ENCODE data around the gene PCCA.
"Not testable (repeated sequence)": the region's sequence is repeated elsewhere in the genome, so short reads cannot be mapped to it uniquely, and the experiment has no call there.

PCCA gene

DNA sequence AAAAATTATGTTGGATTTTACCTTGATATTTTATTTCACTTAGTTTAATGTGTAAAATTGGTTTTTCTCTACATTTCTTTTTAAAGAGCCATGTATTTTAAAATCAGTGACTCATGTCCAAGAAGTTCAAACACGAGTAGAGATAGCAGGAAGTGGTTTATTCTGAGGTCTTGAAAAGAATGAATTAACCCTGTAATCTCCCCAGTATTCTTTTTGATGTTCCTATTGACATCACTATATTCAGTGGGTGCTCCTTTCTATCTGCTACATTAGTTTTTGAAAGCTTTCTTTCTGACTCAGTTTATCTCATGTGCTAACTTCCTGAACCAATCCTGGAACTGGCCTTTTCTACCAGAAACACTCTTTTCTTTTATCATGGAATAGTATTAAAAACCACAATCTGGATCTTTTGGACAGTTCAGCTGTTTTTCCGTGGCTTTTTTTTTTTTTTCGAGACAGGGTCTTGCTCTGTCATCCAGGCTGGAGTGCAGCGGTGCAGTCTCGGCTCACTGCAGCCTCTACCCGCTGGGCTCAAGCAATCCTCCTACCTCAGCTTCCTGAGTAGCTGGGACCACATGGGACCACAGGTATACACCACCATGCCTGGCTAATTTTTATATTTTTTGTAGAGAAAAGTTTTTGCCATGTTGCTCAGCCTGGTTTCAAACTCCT lies 114.9 kb downstream of the PCCA start:
- DNase-seq, result no peak

DNA sequence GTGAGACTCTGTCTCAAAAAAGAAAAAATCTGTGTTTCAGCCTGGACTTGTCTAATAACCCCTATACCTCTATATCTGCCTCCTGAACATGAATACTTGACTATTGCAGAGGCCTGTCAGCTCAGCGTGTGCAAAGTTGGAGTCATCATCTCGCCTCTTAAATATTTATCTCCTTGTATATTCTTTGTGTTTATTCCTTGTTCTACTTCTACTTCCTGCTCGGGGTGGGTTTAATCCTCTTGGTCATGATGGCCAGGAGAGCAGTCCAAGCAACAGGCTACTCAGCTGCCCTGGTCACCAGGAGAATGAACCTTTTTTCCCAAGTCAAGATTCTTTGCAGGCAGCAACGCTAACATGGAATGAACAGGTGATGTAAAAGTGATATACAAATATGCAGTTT lies 119.1 kb downstream of the PCCA start:
- no peak for DNase-seq

DNA sequence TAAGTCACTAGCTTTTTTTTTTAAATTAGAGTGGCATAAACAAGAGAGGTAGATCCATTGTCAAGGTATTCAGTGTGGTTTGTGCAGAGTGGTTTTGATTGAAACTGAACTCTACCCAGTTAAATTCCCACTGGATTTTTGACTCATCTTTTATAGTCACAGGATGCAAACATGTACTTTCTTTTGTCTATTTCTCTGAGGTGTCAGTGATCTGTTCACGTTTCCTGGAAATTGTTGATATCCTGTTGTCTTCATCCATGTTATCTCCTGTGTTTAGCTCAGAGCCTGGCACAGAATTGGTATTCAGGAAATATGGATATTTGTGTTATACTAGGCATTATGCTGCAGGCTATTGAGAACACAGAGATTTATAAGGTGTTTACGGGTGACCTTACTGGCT lies 119.7 kb downstream of the PCCA start:
- no peak for DNase-seq

DNA sequence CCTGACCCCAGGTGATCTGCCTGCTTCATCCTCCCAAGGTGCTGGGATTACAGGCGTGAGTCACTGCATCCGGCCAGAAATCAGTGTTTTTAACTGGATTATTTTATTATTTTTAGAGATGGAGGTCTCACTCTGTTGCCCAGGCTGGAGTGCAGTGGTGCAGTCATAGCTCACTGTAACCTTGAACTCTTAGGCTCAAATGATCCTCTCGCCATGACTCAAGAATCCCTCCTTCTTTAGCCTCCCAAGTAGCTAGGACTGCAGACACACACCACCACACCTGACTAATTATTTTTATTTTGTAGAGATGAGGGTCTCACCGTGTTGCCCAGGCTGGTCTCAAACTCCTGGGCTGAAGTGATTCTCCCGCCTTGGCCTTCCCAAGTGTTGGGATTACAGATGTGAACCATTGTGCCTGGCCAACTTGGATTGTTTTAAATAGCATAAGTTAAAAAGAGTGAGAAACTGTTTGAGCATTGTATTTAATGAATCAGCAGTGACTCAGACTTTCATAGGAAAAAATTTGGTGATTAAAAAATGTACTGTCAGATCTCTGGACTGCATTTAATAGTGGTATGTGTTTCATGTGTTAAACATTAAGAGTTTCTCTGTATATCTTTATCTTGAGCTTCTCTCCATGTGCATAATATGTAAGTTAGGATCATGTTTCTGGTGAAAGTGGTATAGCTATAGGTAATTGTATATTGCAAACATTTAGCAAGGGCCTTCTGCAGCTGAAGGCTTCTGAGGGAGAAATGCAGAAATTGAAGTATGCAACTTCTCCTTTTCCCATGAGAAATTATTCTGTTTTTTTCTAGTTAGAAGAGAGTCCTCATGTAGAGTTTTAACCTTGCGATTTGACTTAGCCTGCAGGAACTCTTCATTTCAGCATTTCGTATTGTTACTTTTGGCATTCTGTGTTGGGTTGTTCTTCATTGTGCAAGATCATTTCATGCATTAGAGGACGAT lies 121.2 kb downstream of the PCCA start:
- no peak for DNase-seq

DNA sequence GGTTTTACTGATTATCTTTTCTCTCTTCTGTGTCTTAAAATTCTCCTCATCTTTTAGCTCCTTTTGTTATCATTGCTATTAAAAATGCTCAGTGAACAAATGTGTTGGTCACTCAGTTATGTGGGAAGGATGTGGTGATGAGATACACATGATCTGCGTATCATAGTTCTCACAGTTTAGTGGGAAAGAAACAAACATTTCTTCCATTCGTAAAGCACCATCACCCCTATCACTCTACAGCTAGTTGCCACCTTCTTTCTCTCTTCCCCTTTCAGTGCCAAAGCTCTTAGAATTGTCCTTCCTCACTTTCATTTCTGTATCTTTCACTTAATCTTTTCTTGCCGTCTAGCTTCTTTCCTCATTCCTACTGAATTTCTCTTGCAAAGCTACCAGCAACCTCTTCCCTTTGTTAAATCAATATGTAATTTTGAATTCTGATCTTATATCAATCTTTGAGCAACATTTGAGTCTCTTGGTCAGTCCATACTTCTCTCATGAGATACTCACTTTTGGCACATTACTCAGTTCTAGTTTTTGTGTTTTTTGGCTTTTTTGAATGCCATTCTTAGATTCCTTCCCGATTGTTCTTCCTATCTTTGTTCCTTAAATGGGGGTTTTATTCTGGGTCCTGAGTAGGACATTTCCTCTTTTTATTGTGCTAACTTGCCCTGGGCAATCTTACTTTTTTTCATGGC lies 122.3 kb downstream of the PCCA start:
- no peak for DNase-seq

DNA sequence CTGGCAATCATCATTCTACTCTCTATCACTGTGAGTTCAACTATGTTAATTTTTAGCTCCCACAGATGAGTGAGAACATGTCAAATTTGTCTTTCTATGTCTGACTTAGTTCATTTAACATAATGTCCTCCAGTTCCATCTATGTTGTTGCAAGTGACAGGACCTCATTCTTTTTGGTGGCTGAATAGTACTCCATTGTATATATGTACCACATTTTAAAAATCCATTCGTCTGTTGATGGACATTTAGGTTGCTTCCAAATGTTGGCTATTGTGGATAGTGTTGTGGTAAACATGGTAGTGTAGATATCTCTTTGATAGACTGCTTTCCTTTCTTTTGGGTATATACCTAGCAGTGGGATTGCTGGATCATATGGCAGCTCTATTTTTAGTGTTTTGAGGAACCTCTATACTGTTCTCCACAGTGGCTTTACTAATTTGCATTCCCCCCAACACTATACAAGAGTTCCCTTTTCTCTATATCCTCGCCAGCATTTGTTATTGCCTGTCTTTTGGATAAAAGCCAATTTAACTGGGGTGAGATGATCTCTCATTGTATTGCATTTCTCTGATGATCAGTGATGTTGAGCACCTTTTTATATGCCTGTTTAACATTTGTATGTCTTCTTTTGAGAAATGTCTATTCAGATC lies 124.1 kb downstream of the PCCA start:
- DNase-seq, result no peak

DNA sequence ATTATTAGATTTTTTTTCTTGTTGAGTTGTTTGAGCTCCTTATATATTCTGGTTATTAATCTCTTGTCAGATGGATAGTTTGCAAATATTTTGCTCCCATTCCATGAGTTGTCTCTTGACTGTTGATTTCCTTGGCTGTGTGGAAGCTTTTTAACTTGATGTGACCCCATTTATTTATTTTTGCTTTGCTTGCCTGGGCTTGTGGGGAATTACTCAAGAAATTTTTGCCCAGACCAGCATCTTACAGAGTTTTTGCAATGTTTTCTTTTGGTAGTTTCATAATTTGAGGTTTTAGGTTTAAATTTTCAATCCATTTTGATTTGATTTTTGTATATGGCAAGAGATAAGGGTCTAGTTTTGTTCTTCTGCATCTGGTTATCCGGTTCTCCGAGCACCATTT lies 124.7 kb downstream of the PCCA start:
- DNase-seq, result no peak

DNA sequence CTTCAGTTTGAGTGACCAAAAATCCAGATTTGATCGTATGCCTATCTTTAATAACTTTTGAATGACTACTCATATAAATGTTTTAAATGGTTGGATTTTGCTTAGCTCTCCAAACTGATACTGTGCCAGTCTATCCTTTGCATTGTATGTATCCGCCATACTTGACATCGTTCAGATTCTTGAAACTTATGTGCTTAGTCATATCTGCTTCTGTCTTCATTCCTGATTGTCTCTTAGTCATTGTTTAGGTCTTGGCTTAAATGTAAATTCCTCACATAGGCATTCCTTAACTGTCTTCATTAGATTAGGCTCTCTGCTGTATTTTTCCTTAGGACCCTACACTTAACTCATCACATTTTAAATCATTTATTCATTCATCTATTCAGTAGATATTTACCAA lies 126.0 kb downstream of the PCCA start:
- no peak for DNase-seq

DNA sequence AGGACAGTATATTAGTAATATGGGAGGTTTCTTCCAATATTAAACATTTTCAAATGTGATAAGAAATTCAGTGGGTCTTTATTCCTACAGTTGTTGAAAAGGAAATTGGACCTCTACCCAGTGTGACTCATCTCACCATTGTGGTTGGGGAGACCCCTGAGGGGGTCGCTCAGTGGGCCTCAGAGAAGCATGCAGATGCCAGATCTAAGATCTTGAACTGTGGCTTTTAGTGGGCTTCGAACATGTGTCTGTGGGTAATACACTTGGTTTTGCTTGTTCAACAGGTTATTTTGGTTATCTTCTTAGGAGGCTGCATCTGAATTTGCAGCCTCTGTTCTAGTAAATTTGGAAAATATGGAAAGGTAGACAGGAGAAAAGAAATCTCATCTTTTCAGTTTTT lies 132.3 kb downstream of the PCCA start:
- DNase-seq, result no peak

DNA sequence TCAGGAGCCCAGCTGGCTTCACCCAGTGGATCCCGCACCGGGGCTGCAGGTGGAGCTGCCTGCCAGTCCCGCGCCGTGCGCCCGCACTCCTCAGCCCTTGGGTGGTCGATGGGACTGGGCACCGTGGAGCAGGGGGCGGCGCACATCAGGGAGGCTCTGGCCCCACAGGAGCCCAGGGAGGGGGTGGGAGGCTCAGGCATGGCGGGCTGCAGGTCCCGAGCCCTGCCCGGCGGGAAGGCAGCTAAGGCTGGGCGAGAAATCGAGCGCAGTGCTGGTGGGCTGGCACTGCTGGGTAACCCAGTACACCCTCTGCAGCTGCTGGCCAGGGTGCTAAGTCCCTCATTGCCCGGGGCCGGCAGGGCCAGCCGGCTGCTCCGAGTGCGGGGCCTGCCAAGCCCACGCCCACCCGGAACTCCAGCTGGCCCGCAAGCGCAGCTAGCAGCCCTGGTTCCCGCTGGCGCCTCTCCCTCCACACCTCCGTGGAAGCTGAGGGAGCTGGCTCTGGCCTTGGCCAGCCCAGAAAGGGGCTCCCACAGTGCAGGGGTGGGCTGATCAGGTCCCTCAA lies 135.2 kb downstream of the PCCA start:
- not testable (repeated sequence) for DNase-seq

DNA sequence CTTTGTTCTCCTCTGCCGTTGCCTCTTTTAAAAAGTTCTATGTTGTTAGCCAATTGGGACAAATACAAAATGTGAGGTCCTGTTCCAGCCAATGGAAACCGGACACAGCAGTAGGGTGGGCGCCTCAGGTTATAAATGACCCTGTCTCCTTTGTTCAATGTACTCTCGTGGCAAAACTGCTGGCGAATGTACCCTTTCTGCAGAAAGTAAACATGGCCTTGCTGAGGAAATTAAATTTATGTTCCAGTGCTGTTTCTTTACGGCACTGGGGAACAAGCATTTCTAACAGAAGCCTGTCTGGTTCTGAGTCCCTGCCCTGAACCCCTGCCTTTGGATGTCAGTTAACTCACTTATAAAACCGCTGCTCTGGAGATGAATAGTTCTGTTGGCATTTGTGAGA lies 140.7 kb downstream of the PCCA start:
- no peak for DNase-seq

DNA sequence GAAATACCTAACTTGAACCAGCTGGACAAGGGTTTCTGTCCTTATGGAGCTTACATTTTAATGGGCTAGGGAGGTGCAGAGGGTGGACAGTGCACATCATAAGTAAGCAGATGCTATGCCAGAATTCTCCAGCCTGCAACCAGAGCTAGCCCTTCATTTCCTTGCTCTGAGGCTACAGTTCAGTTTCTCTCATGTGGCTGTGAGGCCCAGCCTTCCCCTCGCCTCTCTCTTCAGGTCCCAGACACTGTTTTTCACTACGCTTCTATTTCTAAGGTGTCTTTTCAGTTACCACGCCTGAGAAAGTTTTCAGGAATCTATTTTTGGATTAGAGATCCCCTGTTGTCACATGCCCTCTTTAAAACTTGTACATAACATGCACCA lies 141.9 kb downstream of the PCCA start:
- no peak for DNase-seq

DNA sequence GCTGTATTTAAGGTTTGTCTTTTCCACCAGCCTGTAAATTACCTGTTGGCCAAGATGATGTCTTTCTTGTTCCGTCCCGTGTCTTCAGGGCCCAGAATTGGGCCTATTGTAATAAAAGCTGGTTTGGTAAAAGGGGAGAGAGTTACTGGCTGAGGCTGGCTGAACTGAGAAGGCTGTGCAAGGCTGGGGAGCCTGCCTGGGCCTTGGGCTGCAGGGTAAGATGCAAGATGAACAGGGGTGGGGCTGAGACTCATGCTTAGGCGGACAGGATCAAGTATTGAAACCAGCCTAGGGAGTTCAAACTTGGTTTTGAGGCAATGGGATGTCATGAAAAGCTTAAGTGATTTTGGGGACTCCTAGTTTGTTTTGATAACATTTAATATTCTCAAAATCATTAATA lies 142.3 kb downstream of the PCCA start:
- no peak for DNase-seq

DNA sequence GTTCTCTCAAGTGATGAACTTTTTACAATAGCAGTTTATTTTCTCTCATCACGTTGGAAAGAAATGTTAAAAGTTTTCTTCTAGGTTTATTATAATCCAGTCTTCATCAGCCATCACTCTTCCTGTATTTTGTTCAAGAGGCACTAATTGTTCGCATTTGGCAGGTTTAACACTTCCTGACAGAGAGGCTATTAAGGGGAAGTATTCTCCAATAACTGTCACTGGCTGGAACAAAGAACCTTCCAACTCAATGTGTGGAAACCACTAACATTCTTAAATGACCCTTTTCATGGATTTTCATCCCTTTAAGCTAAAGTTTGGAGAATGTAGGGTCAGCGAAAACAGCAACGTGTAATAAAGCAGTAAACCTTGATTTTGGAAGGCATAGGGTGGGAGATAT lies 145.1 kb downstream of the PCCA start:
- DNase-seq, result no peak

DNA sequence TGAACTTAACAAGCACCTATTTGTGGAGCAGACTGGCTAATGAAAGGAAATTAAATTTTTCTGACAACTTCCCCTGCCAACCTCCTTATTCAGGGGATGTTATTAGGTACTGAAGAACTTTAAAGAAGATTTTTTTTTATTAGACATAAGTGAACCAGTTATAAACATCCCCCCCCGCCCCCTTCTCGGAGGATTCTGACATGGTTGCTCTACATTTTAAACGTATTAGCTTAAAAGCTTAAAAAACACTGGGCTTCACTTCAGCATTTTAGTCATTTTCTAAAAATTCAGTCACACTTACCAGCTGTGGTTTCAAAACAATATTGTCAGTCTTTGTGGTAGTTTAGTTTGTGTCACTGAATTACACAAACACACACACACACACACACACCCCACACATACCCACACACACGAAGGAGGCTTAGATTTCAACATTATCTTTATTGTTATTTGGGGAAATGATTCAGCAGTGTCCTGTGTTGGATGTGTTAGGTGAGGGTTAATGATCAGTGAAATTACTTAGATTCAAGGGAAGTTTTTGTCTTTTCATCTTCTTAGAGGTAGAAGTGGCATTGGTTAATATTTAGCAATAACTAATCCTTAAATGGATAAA lies 145.7 kb downstream of the PCCA start:
- no peak for DNase-seq

DNA sequence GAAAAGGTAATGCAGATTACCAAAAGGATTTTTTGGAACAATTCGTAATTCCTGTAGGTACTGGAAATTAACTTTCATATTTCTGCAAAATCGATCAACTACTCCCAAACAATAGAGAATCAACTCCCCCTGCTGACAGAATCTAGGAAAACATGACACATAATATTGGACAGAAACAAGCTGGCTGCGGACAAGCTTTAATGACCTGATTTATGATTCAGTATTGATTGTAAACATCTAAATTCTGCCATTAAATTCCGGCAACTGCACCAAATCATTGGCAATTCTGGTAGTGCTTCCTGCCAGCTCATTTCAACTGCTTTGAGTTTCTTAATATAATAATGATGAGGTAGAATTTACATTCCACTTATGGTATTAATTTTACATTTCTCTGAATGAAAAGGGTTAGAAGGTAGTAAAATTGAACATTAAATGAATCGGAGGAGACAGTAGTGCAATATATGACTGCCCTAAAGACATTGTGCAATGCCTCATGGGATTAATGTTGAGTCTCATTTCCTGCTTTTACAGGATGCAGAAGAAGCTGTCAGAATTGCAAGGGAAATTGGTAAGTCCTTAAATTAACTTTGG lies 146.5 kb downstream of the PCCA start:
- no peak for DNase-seq

DNA sequence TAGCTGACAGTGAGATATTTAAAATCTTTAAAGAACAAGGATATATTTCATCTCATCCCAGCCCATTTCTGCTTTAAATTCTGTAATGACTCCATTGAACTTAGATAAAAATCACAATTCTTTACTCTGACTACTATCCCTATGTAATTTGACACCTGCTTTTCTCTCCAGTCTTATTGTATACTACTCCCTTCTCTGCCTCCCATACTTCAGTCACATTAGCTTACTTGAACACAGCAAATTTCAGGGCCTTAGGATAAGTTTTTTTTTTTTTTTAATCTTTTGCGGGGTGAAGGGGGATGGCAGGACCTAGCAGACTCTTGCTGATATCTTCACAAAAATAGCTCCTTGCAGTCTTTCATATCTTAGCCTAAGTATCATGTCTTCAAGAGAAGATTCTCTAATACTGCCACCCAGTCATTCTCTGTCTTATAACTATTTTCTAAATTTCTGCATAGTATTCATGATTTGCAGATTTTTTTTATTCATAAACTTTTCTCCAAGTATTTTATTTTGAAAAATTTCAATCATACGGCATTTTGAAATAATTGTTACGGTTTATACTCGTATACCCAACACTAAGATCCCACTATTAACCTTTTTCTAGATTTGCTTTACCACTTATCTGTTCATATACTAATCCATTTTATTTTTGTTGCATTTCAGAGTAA lies 151.4 kb downstream of the PCCA start:
- no peak for DNase-seq

DNA sequence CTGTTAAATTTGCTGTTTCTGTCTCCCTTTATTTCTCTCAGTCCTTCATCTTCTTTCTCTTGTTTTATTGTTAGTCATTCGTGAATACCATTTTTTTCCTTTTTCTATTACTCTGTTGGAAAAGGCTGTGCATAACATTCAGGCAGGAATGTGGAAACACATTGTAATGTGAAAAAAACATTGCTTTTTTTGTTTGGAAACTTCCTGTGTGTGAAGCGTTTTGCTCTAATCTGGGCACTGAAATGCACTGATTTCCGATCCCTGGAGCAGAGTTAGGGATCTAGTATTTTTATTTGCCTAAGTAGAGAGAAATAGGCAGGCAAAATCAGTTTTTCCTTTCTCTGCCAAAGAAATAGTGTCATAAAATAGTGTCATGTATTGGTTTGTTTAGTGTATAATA lies 155.5 kb downstream of the PCCA start:
- no peak for DNase-seq

DNA sequence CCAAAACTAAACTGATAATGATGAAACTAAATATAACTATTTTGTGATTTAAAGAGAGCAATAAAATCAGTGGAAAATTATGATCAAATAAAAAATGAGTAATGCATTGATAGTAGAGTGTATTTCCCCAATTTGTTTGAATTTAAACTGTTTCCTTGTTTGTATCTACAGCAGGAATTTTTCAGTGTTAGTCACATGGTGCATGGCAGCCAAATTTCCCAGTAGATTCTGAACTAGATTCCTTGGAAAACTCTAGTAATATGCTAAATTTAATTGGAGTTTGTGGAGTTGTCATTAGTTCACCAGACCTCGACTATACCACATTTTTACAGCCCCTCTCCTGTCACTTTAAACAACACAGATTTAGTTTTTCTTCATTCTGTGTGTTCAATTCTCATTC lies 156.2 kb downstream of the PCCA start:
- DNase-seq, result no peak

DNA sequence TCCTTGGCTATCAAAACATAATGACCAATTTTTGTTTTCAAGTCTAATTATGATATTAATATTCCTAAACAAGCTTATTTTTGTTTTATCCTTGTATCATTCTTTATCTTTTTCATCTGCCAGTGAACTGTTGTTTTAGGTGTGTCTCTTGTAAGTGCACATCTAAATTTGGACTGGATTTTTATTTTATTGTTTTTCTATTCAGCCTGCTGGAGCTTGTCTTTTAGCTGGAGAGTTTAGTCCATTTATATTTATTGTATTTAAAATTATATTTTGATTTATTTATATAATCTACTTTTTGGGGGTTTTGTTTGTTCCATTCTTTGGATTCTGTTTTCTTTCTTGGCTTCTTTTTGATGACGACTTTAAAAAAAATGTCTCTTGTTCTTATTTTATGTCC lies 159.0 kb downstream of the PCCA start:
- DNase-seq, result no peak

DNA sequence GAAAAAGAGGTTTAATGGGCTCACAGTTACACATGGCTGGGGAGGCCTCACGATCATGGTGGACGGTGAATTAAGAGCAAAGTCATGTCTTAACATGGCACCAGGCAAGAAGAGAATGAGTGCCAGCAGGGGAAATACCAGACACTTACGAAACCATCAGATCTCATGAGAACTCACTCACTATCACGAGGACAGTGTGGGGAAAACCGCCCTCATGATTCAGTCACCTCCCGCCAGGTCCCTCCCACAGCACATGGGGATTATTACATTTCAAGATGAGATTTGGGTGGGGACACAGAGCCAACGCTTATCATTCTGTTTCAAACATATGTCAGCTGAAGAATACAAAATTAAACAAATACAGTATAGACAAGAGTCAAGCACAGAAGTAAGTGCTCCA lies 165.1 kb downstream of the PCCA start:
- DNase-seq, result no peak

DNA sequence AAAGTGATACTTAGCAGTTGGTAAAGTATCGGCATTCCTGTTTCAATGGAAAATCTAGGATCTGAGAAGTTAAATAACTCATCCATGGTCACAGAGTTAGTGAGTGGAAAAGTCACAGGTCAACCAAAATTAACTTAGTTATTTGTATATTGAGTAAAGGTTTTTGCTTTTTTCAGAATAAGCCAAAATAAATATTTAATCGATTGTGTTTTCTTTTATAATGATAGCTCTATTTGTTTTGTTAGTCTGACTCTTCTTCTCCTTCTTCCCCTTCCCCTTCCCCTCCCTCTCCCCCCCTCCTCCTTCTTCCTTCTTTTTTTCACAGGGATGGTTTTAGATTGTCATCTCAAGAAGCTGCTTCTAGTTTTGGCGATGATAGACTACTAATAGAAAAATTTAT lies 173.5 kb downstream of the PCCA start:
- DNase-seq, result no peak
